Measurements from ENCODE around the gene CACHD1. TPM values are rescaled to one million over a fixed set of nuclear protein-coding genes. Genes with fewer than 3 reads are reported as not detected.
A peak's percentile ranks its signal among the peaks of the same experiment; 100 is the strongest.

The CACHD1 gene
- total RNA-seq, 1 donor from 2014 or later = 3.1 TPM

DNA sequence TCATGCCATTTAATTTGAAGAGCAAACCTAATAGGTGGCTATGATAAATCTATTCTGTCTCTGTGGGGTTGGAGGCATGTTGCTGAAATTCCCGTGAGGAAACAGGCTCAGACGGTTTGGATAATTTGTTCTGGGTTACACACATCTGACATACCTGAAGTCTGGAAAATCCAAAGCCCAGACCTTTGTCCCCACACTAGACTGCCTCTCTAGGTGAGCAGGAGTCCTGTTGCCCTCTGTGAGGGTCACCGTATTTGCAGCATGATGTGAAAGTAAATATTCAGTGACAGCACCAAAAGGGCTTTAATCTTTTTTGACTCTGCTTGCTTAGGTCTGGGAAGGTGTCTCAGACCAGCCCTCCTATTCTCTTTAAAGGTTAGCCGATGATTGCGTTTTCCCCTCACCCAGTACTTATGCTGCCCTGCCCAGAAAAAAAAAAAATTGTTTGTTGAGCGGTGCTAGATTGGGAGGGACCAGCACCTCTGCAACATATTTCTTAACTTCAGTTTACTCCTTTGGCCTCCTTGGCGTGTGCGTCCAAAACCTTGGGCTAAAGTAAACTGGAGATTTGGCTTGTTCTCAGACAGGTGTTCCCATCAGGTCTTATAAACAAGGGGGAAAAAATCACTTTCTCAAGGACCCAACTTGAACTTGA is 67.0 kb downstream of the CACHD1 start:
- intact Hi-C loops (cut with micrococcal nuclease) = no loop called here

DNA sequence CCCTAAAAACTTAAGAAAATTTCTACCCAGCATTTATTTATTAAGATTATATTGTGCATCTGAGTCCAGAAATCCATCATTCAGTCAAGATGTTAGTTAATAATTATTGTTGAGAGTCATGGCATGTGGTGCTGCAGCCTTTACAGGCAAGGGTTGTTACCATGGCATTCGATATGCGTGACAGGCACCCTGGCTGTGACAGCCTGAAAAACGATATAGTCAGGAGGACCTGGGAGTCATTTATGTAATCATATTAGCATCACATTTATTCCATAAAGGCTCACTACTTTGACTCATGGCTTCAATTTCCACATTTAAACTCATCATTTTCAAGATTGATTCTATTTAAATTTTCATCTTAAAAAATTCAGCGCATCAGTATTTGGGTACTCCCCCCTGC is 68.0 kb downstream of the CACHD1 start:
- no peak for ATAC-seq
- no peak for DNase-seq
- intact Hi-C loops (cut with micrococcal nuclease) = no loop called here

More for the DNA sequence above, 67.0 kb downstream of the CACHD1 start:
- DNase-seq = no peak
- no peak for ATAC-seq

GRCh38 chr1:64538389-64538788 is 68.5 kb downstream of the CACHD1 start:
- intact Hi-C loops (cut with micrococcal nuclease) = no loop called here
- no peak for ATAC-seq
- no peak for DNase-seq

GRCh38 chr1:64539289-64539688 is 69.4 kb downstream of the CACHD1 start:
- ATAC-seq = no peak
- DNase-seq = no peak
- intact Hi-C loops (cut with micrococcal nuclease) = no loop called here

DNA sequence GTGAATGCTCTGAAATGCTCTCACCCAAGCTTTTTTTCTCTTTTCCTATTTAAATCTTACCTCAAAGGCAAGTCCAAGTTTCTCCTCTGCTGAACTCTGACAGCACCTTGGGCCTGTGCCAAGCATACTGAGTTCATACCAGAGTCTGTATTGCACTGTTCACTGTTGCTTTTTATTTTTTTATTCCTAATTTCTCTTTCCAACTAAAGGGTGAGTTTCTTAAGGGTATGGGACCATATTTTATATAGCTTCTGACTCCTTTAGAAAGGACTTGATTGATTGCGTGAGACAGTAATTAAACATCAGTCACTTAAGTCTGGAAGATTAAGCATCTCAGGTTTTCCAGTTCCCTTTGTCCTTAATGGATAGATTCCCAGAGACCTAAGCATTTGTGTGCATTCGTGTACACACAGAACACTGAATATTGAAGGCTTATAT is 69.9 kb downstream of the CACHD1 start:
- DNase-seq = peak; percentile 70
- intact Hi-C loops (cut with micrococcal nuclease) = loop anchor here (10.0 kb wide), 1 partner anchor 65 kb away; the partner anchor contains the start of gene CACHD1
- ATAC-seq = peak; percentile 62

- ATAC-seq (peak; percentile 47), DNase-seq (no peak)
- intact Hi-C loops (cut with micrococcal nuclease) = loop anchor here (10.0 kb wide), 1 partner anchor 66 kb away; the partner anchor contains the start of gene CACHD1
Observed at GRCh38 chr1:64540265-64540791, 70.4 kb downstream of the CACHD1 start.

GRCh38 chr1:64542118-64542517 is 72.2 kb downstream of the CACHD1 start:
- ATAC-seq = no peak
- no peak for DNase-seq
- intact Hi-C loops (cut with micrococcal nuclease) = loop anchor here (10.0 kb wide), 1 partner anchor 67 kb away; the partner anchor contains the start of gene CACHD1

DNA sequence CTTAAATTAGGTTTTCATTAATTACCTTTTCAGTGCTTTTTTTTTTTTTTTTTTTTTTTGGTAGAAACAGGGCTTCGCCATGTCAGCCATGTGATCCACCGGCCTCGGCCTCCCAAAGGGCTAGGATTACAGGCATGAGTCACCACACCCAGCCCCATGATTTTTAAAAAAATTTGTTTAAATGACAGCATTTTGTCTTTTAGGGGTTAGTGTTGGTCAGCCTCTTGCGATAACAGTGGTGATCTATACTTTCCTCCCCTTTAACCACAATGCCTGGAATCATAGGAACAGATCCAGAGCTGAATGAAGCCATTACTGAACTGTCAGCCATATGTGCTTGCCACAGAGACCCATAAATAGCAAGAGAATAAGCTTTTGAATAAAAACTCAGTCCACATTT is 73.9 kb downstream of the CACHD1 start:
- ATAC-seq (peak; percentile 33), DNase-seq (no peak)
- intact Hi-C loops (cut with micrococcal nuclease) = loop anchor here (10.0 kb wide), 1 partner anchor 69 kb away; the partner anchor contains the start of gene CACHD1

DNA sequence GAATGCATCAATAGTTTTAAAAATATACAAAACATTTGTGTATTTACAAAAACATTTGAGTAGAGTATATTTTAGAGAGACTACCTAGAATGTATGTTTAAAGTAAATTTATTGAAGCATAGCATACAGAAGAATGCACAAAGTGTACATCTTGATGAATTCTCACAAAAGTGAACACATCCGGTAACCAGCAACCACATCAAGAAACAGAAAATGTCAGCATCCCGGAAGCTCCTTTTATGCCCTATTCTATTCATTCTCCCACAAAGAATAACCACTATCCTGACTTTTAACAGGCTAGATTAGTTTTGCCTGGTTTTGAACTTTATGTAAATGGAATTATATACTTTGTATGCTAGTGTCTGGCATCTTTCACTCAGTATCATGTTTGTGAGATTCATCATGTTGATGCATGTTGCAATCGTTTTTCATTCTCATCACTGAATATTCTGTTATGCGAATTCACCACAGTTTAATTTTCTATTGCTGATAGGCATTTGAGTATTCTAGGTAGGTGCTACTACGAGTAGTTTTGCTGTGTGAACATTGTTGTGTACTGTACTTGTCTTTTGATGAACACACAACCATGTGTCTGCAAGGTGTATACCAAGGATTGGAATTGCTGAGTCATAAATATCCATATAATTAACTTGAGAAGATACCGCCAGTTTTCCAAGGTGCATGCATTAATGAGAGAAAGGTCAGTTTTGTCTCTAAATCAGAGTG is 75.4 kb downstream of the CACHD1 start:
- intact Hi-C loops (cut with micrococcal nuclease) = loop anchor here (10.0 kb wide), 1 partner anchor 70 kb away; the partner anchor contains the start of gene CACHD1
- DNase-seq = no peak
- no peak for ATAC-seq

- intact Hi-C loops (cut with micrococcal nuclease) = loop anchor here (10.0 kb wide), 1 partner anchor 71 kb away; the partner anchor contains the start of gene CACHD1
- DNase-seq (no peak), ATAC-seq (no peak)
Observed at GRCh38 chr1:64546013-64546412, 76.1 kb downstream of the CACHD1 start.

DNA sequence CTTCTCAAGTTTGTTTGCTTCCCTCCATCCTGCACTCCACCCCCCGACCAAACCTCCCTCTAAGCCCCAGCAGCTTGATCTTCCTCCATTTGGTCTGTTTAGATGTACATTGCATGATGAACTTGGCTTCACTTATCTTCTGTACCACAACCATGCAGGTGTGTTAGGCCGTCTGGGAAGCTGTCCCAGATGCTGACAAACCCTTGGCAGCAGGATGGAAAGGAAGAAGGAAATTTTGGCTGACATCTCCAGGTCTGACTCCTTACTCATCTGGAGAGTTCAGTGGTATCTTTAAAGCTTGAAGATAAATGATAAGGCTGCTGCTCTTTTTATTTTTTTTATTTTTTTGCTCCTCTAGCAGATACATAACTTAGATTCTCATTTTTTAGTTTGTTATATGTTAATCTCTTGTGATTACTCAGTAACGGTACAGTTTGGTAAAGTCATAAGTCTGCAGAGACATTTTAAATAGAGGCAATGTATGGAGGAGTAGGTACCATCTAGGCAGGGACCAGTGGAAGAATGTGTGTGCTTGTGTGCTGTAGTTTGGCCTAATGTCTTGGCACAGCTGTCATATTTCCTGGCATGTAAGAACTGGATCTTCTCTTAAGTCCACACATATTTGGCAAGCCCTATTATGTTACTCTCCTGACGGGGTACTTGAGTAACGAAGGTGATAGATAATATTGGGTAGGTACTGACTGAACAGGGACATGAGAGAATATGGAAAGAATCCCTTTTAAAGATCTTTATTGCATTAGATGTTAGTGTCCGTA is 79.7 kb downstream of the CACHD1 start:
- peak; percentile 29 for ATAC-seq
- DNase-seq = no peak
- intact Hi-C loops (cut with micrococcal nuclease) = loop anchor here (10.0 kb wide), 1 partner anchor 75 kb away; the partner anchor contains the start of gene CACHD1

DNA sequence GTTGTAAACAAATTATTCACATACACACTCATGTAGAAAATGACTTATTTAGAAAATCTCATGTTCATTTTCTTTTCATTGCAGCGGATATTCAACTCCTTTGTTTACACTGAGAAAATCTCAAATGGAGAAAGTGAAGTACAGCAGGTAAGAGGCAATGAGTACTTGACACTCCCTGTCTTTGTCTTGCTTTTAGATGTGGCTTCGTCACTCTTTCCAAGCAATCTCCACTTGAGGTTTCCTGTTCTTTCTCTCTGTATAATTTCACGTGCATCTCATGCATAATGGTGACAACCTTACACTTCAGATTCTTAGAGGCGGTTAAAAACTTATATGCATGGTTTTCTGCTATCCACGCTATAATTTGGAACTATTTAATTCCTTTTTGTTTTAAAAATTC is 80.6 kb downstream of the CACHD1 start:
- intact Hi-C loops (cut with micrococcal nuclease) = no loop called here
- ATAC-seq = no peak
- no peak for DNase-seq

- intact Hi-C loops (cut with micrococcal nuclease) = no loop called here
- ATAC-seq (no peak), DNase-seq (no peak)
Observed at GRCh38 chr1:64550946-64551605, 81.1 kb downstream of the CACHD1 start.

DNA sequence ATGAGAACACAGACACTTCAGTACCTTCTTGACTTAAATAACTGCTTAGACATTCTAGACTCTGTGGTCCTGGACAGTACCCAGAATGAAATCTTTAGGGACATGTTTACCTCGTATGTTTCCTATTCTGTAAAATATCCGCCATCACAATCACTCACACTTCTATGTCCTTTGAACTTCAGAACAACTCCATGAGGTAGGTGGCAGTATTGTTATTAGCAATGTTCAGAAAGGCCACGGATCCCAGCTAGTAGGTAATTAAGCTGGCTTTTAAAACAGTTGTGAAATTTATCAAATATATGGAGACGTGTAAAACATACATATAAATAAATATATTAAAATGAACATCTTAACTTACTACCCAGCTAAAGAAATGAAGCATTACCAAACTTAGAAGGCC is 83.4 kb downstream of the CACHD1 start:
- ATAC-seq = no peak
- DNase-seq = no peak
- intact Hi-C loops (cut with micrococcal nuclease) = no loop called here

GRCh38 chr1:64555947-64556346 is 86.0 kb downstream of the CACHD1 start:
- DNase-seq (no peak), ATAC-seq (no peak)
- intact Hi-C loops (cut with micrococcal nuclease) = no loop called here

- DNase-seq (no peak), ATAC-seq (no peak)
- intact Hi-C loops (cut with micrococcal nuclease) = no loop called here
Observed at GRCh38 chr1:64561993-64562392, 92.1 kb downstream of the CACHD1 start.

- no peak for DNase-seq
- intact Hi-C loops (cut with micrococcal nuclease) = no loop called here
- no peak for ATAC-seq
Observed at GRCh38 chr1:64563958-64564565, 94.1 kb downstream of the CACHD1 start.

DNA sequence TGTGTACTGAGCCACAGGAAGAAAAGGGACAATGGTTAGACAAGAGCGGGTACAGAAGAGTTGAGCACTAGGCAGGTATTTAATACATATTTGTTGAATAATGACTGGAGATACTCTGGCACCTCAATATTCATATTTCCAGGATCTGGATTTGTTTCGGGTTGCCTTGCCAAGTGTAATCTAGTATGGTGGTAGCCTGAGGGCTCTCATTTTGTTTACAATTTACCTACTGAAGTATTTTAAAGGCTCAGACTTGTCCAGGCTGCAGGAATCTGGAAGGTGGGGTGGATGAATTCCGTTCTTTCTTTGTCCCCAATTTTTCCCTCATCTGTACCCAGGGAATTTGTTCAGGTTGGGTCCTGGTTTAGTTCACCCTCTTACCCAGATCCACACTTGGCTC is 95.0 kb downstream of the CACHD1 start:
- intact Hi-C loops (cut with micrococcal nuclease) = no loop called here
- DNase-seq = no peak
- no peak for ATAC-seq
